Activated T-cell treated with anti-CD3 and anti-CD28 coated beads, Interleukin-2, amount 50 U/mL, for 24 hours (primary cell): ENCODE measurements around the gene KCNK10.

Experiments used
- DNase-seq: peaks from one replicate; pipeline ENCODE4 v3.0.0-alpha.2; 2020
- H3K27ac Mint-ChIP-seq: 2 replicates; pipeline ENCODE4 v1.8.0; 2020; ENCODE audit warnings: mild to moderate bottlenecking, mixed read lengths
- H3K27me3 Mint-ChIP-seq: 2 replicates; pipeline ENCODE4 v1.8.0; 2020; ENCODE audit warnings: mixed read lengths
- H3K36me3 Mint-ChIP-seq: 2 replicates; pipeline ENCODE4 v1.8.0; 2020; ENCODE audit warnings: low read depth, mixed read lengths
- H3K4me1 Mint-ChIP-seq: 2 replicates; pipeline ENCODE4 v1.8.0; 2020; ENCODE audit warnings: low read depth, mixed read lengths
- H3K4me3 Mint-ChIP-seq: 2 replicates; pipeline ENCODE4 v1.8.0; 2020; ENCODE audit warnings: mild to moderate bottlenecking, moderate library complexity, mixed read lengths
- H3K9me3 Mint-ChIP-seq: 2 replicates; pipeline ENCODE4 v1.8.0; 2020; ENCODE audit warnings: mixed read lengths

Gene KCNK10

DNA sequence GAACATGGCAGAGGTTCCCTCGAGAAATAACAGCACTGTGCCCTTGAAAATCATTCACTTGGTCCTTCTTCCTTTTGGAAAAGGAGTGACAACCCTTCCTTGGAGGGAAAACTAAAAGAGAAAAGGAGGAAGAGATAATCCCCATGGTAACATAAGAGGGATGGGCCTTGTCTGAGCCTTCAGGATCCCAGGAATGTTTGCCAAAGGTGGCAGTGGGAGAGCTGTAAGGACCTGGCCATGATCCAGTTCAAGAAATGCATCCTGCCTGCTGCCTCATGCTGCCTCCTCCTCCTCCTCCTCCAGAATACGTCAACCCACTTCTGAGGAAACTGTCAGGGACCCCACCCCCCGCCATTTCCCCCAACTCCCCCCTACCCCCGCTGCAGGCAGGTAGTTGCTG, 118.8 kb downstream of the KCNK10 start:
- H3K4me3 Mint-ChIP-seq = no peak overlapping the region
- peaks cover 34% of the 10 kb centered on the region for H3K27me3 Mint-ChIP-seq
- no peaks in the 10 kb centered on the region for H3K4me1 Mint-ChIP-seq
- DNase-seq = no peak
- H3K36me3 Mint-ChIP-seq = no peaks in the 10 kb centered on the region
- H3K9me3 Mint-ChIP-seq = no peaks in the 10 kb centered on the region
- no peak overlapping the region for H3K27ac Mint-ChIP-seq

GRCh38 chr14:88203291-88203690, 119.8 kb downstream of the KCNK10 start:
- H3K27ac Mint-ChIP-seq = no peak overlapping the region
- peaks cover 33% of the 10 kb centered on the region for H3K27me3 Mint-ChIP-seq
- no peaks in the 10 kb centered on the region for H3K4me1 Mint-ChIP-seq
- no peak for DNase-seq
- H3K4me3 Mint-ChIP-seq = no peak overlapping the region
- H3K36me3 Mint-ChIP-seq = no peaks in the 10 kb centered on the region
- no peaks in the 10 kb centered on the region for H3K9me3 Mint-ChIP-seq

DNA sequence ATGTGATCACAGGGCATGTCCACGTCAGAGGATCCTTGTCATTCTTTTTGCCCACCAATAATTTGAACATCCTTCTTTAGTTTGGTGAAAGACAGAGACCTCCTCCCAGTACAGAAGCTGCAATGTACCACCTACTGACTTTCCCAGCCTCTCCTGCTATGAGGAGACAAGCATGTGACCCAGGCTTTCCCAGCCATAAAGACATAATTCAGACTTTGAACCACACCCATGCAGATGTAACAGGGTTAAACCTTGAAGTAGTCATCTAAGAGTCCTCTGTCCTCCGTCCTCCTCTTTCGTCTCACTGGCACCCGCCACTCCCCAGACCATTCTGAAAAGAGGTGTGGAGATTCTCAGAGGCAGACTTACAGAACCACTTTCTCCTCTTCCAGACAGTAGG, 120.8 kb downstream of the KCNK10 start:
- Mint-ChIP-seq H3K9me3 (no peaks in the 10 kb centered on the region), H3K27ac (no peak overlapping the region), H3K36me3 (no peaks in the 10 kb centered on the region), H3K4me3 (no peak overlapping the region), H3K27me3 (peaks cover 34% of the 10 kb centered on the region), H3K4me1 (no peaks in the 10 kb centered on the region)
- no peak for DNase-seq

DNA sequence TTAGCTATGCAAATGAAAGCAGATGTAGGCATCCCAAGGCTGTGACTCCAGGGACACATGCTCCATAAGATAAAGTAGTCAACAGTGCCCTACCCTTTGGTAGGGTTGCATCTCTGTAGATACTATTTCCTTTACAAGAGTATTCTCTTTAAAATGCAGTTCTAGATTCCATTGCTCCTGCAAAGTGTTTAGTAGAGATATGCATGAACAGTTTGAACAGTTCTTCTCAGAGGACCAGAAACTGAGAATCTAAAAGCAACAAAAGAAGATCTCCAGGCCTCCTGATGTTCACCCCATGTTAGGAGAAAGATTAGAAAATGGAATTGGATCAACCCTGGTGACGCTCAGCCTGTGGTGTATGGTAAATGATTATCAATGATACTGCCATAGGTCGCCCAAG, 121.2 kb downstream of the KCNK10 start:
- H3K36me3 Mint-ChIP-seq = no peaks in the 10 kb centered on the region
- H3K9me3 Mint-ChIP-seq = no peaks in the 10 kb centered on the region
- no peaks in the 10 kb centered on the region for H3K4me1 Mint-ChIP-seq
- H3K27me3 Mint-ChIP-seq = peaks cover 34% of the 10 kb centered on the region
- no peak overlapping the region for H3K4me3 Mint-ChIP-seq
- H3K27ac Mint-ChIP-seq = no peak overlapping the region
- DNase-seq = no peak

DNA sequence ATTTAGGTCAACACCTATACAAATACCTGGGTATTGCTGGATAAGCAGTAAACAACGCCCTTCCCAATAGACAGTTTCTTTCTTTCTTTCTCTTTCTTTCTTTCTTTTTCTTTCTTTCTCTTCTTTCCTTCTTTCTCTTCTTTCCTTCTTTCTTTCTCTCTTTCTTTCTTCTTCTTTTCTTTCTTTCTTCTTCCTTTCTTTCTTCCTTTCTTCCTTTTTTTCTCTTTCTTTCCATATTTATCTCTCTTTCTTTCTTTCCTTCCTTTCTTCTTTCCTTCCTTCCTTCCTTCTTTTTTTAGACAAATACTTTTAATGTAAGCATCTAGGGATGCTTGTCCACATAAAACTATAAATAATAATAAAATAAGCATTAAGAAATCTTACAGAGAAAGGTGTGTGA, 123.2 kb downstream of the KCNK10 start:
- Mint-ChIP-seq H3K9me3 (no peaks in the 10 kb centered on the region), H3K4me1 (no peaks in the 10 kb centered on the region), H3K36me3 (no peaks in the 10 kb centered on the region), H3K27me3 (peaks cover 44% of the 10 kb centered on the region), H3K27ac (no peak overlapping the region), H3K4me3 (no peak overlapping the region)
- no peak for DNase-seq

- Mint-ChIP-seq H3K27ac (no peak overlapping the region), H3K4me1 (no peaks in the 10 kb centered on the region), H3K27me3 (peaks cover 52% of the 10 kb centered on the region), H3K9me3 (no peaks in the 10 kb centered on the region), H3K36me3 (no peaks in the 10 kb centered on the region), H3K4me3 (no peak overlapping the region)
- no peak for DNase-seq
Observed at GRCh38 chr14:88198446-88198845, 124.6 kb downstream of the KCNK10 start.

DNA sequence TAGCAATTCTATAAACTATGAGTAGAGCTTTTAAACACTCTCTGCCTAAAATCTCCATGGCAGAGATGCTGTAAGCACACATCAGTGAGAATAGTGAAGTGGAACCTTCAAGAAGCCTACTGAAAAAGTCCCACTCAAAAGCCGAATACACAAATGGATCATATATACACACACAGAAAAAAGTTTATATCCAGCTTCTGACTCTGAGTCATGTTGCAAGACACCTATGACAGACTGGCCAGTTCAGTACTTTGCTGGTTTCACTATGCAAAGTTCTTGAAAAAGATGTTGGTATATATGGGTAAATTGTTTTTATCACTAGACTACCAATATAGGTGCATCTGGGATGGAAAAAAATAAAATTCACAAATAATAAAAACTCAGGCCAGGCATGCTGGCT, 126.1 kb downstream of the KCNK10 start:
- Mint-ChIP-seq H3K36me3 (no peaks in the 10 kb centered on the region), H3K4me3 (no peak overlapping the region), H3K4me1 (no peaks in the 10 kb centered on the region), H3K27ac (no peak overlapping the region), H3K27me3 (peaks cover 55% of the 10 kb centered on the region), H3K9me3 (no peaks in the 10 kb centered on the region)
- no peak for DNase-seq

DNA sequence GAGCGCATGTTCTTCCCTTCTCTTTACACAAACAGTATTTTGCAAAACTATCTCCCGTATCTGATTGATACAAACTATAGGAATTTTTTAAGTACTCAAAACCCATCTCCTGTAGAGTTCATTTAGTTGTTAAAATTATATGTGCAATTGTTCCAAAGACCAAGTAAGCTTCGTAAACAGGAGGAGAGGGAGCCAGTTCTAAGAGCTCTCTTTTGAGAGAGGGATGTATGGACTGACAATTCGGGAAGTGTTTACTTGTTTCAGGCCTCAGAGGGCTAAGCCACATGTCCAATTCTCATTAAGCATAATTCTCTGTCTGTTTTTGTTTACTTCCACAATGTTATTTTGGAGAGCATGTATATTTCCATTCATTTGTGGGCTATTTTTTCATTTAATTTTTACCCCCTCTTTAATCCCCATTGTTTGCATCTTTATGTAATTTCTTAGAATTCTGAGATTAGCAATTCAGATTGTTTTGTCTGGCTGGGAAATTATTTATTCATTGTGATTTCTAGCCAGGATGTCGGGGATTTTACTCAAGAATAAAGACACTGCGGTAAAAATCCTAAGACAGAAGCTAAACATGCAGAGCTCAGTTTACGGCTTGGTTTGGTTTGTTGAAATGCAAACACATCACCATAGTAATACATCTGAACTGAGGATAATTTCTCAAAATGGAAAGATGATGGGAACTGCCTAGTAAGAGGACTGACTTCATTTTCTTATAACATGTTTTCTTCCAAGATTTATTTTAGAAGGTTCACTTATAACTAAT, 126.8 kb downstream of the KCNK10 start:
- Mint-ChIP-seq H3K4me3 (no peak overlapping the region), H3K27me3 (peaks cover 52% of the 10 kb centered on the region), H3K27ac (no peak overlapping the region), H3K36me3 (no peaks in the 10 kb centered on the region), H3K9me3 (no peaks in the 10 kb centered on the region), H3K4me1 (no peaks in the 10 kb centered on the region)
- DNase-seq = no peak

GRCh38 chr14:88195676-88196075, 127.4 kb downstream of the KCNK10 start:
- no peak for DNase-seq

DNA sequence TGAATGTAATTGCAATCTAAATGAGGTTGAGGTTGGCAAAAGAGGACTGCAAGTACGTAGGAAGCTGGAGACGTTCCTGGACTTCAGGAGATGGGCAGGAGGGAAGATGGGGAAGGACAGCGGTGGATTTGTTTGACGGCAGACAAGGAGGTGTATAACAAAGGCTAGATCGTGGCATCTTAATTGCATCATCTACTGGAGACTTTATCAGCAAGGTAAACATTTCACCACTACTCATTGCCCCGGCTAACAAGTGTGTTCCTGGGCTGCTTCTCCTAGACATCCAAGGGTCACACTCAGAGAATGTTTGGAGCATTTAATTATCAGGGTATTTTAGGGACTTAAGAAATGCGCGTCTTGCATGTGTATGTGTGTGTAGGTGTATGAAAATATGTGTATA, 128.5 kb downstream of the KCNK10 start:
- Mint-ChIP-seq H3K36me3 (no peaks in the 10 kb centered on the region), H3K4me1 (no peaks in the 10 kb centered on the region), H3K27me3 (peaks cover 52% of the 10 kb centered on the region), H3K4me3 (no peak overlapping the region), H3K9me3 (no peaks in the 10 kb centered on the region), H3K27ac (no peak overlapping the region)
- DNase-seq = no peak

More at GRCh38 chr14:88195676-88196075, 127.4 kb downstream of the KCNK10 start:
- Mint-ChIP-seq H3K27ac (no peak overlapping the region), H3K4me1 (no peaks in the 10 kb centered on the region), H3K36me3 (no peaks in the 10 kb centered on the region), H3K27me3 (peaks cover 52% of the 10 kb centered on the region), H3K9me3 (no peaks in the 10 kb centered on the region), H3K4me3 (no peak overlapping the region)

GRCh38 chr14:88191605-88192004, 131.5 kb downstream of the KCNK10 start:
- H3K27me3 Mint-ChIP-seq = peaks cover 44% of the 10 kb centered on the region
- H3K27ac Mint-ChIP-seq = no peak overlapping the region
- DNase-seq = no peak
- H3K4me3 Mint-ChIP-seq = no peak overlapping the region
- H3K4me1 Mint-ChIP-seq = peaks cover 5% of the 10 kb centered on the region
- no peaks in the 10 kb centered on the region for H3K9me3 Mint-ChIP-seq
- H3K36me3 Mint-ChIP-seq = no peaks in the 10 kb centered on the region

GRCh38 chr14:88189417-88190191, 133.5 kb downstream of the KCNK10 start:
- H3K27ac Mint-ChIP-seq = no peak overlapping the region
- H3K27me3 Mint-ChIP-seq = peaks cover 25% of the 10 kb centered on the region
- H3K4me3 Mint-ChIP-seq = no peak overlapping the region
- no peaks in the 10 kb centered on the region for H3K36me3 Mint-ChIP-seq
- no peaks in the 10 kb centered on the region for H3K9me3 Mint-ChIP-seq
- DNase-seq = no peak
- H3K4me1 Mint-ChIP-seq = peaks cover 5% of the 10 kb centered on the region

DNA sequence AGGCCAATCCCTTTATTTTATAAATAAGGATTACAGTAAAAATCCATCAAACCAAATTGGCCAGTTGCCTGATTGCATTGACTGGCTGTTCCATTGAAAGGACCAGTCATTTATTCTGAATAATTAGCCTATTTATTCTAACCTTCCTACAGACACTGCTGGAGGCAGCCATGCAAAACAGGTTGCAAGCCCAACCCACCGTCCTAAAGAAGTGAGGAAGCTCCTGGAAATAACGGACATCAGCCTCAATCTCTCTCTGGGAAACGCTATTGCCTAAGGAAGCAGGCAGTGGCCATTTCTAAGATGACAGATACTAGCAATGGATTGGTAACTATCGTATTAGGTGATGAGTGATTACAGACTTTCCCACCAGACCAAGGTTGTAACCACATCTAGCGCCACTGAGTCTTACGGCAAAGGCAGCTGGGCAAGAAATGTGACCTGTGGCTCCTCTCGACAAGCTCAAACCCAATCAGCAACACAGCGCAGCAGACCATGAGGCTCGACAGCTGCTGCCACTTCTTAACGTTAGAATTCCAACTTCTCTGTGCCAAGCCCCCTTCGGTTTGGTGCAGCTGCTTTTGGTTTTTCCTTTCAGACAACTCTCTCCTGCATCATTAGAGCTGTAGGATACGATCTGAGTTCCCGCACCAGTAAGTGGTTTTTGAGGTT, 134.2 kb downstream of the KCNK10 start:
- H3K4me3 Mint-ChIP-seq = no peak overlapping the region
- H3K27me3 Mint-ChIP-seq = peaks cover 18% of the 10 kb centered on the region
- no peak overlapping the region for H3K27ac Mint-ChIP-seq
- H3K4me1 Mint-ChIP-seq = peaks cover 5% of the 10 kb centered on the region
- H3K36me3 Mint-ChIP-seq = no peaks in the 10 kb centered on the region
- no peak for DNase-seq
- no peaks in the 10 kb centered on the region for H3K9me3 Mint-ChIP-seq

DNA sequence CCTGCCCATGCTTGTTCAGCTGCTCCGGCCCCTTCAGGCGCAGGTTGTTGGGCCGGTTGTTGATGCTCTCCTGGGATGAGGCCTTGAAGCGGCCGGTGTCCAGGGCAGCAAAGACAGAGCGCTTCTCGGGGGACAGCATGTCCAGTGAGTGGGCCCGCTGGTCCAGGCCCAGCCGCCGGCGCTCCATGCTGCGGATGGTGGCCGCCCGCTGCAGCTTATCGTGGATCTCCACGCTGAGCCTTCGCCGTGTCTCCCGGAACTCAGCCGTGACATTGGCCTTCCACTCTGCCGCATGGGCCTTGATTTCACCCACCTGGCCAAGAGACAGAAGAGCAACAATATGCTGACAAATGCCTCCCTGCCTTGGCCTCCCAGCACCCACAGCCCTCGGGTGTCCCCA, 137.2 kb downstream of the KCNK10 start:
- no peak for DNase-seq
- Mint-ChIP-seq H3K4me3 (no peak overlapping the region), H3K27me3 (peaks cover 6% of the 10 kb centered on the region), H3K27ac (no peak overlapping the region), H3K4me1 (peaks cover 12% of the 10 kb centered on the region), H3K9me3 (no peaks in the 10 kb centered on the region), H3K36me3 (no peaks in the 10 kb centered on the region)

DNA sequence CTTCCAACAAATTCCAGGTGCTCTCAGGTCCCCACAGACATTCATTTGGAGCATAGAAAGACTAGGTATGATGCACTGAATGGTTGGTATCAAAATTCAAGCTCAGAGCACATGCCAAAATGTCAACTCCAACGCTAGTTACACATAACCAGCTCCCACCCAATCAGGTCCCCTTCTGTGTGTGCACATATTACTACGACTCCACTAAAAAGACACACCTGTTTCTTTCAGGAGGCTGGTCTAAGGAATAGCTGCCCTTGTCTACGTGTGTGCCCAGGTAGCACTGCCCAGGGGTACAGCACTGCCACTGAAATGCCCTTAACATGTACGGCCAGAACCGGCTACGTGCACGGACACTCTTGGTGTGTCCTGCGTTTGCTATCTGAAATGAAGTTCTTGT, 138.1 kb downstream of the KCNK10 start:
- H3K36me3 Mint-ChIP-seq = no peaks in the 10 kb centered on the region
- peaks cover 6% of the 10 kb centered on the region for H3K27me3 Mint-ChIP-seq
- H3K4me3 Mint-ChIP-seq = no peak overlapping the region
- no peak for DNase-seq
- H3K27ac Mint-ChIP-seq = no peak overlapping the region
- no peaks in the 10 kb centered on the region for H3K9me3 Mint-ChIP-seq
- H3K4me1 Mint-ChIP-seq = peaks cover 13% of the 10 kb centered on the region
